ENCODE results near the gene WDR86.

- TF ChIP-seq, protein P1, sequence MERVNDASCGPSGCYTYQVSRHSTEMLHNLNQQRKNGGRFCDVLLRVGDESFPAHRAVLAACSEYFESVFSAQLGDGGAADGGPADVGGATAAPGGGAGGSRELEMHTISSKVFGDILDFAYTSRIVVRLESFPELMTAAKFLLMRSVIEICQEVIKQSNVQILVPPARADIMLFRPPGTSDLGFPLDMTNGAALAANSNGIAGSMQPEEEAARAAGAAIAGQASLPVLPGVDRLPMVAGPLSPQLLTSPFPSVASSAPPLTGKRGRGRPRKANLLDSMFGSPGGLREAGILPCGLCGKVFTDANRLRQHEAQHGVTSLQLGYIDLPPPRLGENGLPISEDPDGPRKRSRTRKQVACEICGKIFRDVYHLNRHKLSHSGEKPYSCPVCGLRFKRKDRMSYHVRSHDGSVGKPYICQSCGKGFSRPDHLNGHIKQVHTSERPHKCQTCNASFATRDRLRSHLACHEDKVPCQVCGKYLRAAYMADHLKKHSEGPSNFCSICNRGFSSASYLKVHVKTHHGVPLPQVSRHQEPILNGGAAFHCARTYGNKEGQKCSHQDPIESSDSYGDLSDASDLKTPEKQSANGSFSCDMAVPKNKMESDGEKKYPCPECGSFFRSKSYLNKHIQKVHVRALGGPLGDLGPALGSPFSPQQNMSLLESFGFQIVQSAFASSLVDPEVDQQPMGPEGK (CRISPR knock-in tag; IDR thresholded peaks at IDR 0.05; ENCODE audit: borderline replicate concordance): no peak
- TF ChIP-seq ZFP3 (CRISPR knock-in tag; IDR thresholded peaks at IDR 0.05) (no peak), TCF4 (CRISPR knock-in tag; IDR thresholded peaks at IDR 0.05; ENCODE audit: borderline replicate concordance) (no peak)
Observed at GRCh38 chr7:151446412-151446811, 36.6 kb upstream of the WDR86 start.

Data from SK-N-SH treated with all-trans-retinoic acid at 6 μM for 48 hours (cell line).